ENCODE data around the gene NMUR1.

Gene NMUR1

DNA sequence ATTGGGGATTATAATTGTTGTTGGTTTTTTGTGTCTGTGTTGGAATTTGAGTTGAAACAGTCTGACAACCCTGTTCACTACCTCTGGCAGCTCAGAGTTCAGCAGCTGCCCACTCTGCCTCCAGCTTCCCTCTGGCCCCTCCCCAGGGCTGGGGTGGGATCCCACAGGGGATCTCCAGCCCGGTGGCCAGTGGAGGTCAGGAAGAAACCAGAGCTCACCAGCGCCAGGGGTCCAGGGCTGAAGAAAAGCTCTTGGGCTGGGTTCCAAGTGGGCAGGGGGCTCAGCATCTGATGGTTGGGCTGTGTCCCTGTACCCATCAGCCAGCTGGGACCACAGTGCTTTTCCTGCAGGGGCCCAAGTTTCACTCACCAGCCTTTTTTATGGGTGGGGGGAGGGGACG is 49.5 kb downstream of the NMUR1 start:
- DNase-seq (ENCODE audit: extremely low read depth, low read depth), result no peak
- TF ChIP-seq, protein P1, sequence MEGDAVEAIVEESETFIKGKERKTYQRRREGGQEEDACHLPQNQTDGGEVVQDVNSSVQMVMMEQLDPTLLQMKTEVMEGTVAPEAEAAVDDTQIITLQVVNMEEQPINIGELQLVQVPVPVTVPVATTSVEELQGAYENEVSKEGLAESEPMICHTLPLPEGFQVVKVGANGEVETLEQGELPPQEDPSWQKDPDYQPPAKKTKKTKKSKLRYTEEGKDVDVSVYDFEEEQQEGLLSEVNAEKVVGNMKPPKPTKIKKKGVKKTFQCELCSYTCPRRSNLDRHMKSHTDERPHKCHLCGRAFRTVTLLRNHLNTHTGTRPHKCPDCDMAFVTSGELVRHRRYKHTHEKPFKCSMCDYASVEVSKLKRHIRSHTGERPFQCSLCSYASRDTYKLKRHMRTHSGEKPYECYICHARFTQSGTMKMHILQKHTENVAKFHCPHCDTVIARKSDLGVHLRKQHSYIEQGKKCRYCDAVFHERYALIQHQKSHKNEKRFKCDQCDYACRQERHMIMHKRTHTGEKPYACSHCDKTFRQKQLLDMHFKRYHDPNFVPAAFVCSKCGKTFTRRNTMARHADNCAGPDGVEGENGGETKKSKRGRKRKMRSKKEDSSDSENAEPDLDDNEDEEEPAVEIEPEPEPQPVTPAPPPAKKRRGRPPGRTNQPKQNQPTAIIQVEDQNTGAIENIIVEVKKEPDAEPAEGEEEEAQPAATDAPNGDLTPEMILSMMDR (IDR thresholded peaks at IDR 0.05; ENCODE audit: low read depth, low read length), result no peak

- no peak for DNase-seq (ENCODE audit: extremely low read depth, low read depth)
- TF ChIP-seq, protein P1 (IDR thresholded peaks at IDR 0.05; ENCODE audit: low read depth, low read length), result no peak
These were observed 50.8 kb downstream of the NMUR1 start for GRCh38 chr2:231479455-231479854.

GRCh38 chr2:231476920-231477319 is 53.3 kb downstream of the NMUR1 start:
- no peak for DNase-seq (ENCODE audit: extremely low read depth, low read depth)
- TF ChIP-seq, protein P1 (IDR thresholded peaks at IDR 0.05; ENCODE audit: low read depth, low read length), result no peak

- TF ChIP-seq, protein P1 (IDR thresholded peaks at IDR 0.05; ENCODE audit: low read depth, low read length), result no peak
- no peak for DNase-seq (ENCODE audit: extremely low read depth, low read depth)
These were observed 54.3 kb downstream of the NMUR1 start for GRCh38 chr2:231475965-231476364.

All from AG09319 (cell line).